Activated T-cell treated with anti-CD3 and anti-CD28 coated beads for 48 hours (primary cell): ENCODE measurements around the gene ARSJ.

Experiments used
- DNase-seq: peaks from one replicate; pipeline ENCODE4 v3.0.0-alpha.2; 2020; ENCODE audit warnings: low read depth

Gene ARSJ

DNA sequence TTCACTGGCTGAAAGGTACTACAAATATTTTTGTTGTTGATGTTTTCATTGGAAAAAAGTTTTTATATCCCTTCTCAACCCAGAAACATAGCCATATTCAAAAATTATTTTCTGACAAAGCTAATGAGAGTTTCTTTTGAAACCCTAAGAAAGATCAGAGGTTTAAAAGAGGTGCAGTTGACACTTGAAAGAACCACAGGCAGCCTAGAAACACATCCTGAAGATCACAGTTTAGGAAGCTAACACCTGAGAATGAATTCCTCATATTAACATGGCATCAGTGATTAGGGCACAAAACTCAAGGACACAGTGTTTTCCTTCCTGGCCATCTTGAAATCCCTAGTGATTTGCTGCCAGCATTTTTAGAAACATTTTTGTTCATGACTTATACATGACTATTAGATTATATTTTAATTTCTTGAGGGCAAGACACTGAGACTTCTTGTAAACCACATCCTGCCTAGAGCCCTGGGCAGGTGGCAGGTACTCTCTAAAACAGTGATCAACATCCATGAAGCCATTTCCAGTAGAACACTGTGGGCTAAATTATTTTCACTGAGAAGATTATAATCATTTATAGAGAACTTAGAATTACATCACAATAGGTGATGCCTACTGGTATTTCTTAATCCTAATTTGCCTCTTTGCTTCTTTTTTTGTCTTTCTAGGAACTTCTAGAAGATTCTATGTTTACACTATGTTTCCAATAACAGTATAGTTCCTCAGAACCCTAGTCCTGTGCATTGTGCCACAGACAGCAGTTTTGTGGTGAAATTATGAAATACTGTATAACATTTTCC lies 80.0 kb downstream of the ARSJ start:
- no peak for DNase-seq

DNA sequence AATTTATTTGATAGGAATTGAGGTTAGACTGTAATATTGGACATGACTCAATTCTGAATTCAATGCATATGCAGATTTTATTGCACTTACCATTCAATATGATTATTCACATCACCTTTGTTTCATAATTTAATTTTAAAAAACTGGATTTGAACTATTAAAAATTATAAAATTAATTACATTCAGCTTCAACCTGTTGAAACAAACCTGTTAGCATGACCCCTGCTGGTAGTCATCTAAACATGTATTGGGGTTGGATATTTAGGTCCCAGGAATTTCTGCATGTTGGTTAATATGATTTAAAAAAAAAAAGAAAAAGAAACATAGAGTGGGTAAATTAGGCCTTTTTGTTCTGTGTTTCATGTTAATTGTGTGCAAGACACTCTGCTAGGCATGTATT lies 85.9 kb downstream of the ARSJ start:
- no peak for DNase-seq

DNA sequence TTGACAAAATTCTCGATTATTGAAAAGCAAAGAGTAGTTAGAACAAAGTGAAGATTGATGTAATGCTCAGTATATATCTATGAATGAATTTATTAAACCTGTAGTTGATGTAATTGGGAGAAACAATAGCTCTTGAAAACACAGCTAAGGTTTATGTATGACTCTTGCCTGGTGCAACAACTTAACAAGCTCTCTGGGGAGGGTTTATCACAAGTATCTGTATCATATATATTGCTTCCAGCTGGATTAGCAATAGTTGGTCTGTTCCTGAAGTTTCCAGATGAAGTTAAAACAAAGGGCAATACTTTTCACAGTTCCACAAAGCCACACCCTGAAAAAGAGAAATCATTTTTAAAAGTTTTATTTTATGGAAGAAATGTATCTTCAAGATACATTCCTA lies 91.4 kb downstream of the ARSJ start:
- no peak for DNase-seq

DNA sequence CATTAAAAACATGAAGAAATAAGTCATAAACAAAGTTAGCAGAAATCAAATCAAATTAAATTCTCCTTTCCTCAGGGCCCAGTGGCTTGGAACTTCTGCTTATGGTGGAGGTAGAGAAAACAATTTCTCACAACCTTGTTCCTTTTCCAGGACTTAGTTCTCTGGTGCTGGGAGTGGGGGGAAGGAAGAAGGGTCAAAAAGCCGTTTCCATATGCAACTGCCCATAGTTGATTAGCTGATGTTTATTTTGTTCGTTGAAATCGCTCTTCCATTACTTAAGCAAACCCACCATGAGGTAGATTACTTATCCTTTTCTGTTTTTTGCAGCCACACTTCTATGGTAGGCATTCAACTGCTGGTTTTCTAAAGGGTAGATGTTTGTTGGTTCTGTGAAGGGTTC lies 94.2 kb downstream of the ARSJ start:
- no peak for DNase-seq

DNA sequence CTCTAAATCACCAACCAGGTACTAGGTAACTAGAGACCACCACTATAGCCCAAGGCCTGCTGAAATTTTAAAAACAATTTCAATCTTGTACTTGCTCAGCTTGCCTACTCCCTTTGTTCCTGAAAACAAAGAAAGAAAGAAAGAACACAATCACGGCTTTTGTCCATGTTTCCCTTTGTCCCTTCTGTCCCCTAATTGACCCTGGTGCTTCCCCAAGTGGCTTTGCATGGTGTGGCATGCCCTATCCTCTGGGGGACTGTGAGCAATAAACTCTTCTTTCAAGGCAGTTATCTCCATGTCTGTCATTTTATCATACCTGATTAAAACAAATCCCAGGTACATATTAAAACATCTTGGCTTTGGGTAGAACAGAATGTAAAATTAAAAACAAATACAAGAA lies 94.8 kb downstream of the ARSJ start:
- DNase-seq = no peak

DNA sequence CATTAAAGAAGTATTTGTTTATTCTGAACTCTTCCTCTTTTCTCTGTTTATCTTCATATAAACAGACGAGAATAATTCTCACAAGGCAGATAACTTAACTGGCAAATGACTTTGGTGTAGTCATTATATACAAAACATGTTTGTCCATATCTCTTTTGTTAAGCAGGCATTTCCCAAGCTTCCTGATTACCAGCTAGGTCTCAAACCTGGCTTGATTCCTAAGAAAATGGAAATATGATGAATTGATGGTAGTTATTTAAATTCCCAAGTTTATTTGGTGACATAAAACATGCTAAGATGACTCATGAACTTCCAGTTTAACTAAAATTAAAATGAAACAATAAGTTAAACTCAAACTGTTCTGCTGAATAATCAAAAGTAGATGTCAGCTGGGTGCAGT lies 96.8 kb downstream of the ARSJ start:
- no peak for DNase-seq

DNA sequence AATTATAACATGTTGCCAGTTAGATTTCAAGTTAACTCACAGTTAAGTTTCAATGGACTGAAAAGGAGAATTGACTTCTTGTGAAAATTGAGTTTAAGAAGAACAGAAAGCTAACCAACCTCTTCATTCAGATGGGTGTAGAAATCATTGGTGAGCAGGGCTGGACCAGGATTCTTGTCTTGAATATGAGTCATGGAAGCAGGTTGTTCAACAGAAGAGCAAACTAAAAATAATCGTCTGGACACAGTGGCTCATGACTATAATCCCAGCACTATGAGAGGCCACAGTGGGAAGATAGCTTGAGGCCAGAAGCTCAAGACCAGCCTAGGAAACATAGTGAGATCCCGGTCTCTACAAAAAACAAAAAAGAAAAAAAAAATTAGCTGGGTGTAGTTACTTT lies 98.2 kb downstream of the ARSJ start:
- no peak for DNase-seq

DNA sequence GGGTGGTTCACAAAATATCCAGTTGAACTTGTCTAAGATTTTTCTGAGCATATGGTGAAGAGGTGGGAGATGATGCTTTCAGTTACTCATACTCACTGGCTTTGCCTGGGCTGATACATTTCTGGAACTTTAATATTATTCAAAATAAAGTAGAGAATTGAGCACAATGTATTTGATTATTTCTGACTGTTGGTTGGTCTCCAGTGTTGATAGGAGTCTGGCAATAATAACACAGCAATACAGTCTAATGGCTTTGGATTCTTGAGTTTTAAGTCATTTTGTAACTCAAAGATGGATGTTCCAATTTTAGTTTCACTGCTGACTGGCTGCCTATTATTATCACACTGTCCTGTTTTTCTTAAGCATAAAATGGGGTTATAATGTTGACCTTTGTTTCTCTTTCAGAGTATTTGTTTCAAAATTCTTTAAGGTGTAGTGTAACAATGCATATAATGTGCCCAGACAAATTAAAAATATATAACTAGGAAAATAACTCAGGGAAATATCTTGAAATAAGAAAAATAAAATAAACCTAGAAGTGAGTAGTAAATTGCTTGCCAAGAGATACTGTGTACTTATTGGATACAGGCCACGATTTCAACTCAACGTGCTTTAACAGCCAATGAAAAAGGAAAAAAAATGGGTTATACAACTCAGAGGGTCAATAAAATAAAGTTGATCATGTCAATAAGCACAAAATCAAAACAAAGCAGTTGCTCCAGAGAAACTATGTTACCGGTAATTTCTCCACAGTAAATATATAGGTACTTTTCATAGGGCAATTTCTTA lies 99.0 kb downstream of the ARSJ start:
- DNase-seq = no peak

DNA sequence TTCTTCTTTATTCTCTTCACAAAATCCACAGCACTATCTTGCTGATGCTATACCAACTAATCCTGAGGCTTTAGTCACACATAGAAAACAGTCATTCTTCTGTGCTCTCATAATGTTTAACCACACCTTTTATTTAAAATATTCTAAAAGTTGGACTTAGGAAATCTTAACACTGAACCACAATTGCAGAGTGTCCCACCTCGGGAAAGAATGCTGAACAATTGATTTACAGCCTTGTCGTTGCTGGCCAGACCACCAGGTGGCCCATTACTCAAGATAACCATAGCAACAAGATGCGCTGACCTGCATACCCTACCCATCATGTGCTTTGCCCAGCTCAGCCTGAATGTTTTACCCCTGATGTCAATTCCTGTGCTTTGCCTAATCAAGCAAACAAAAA lies 100.8 kb downstream of the ARSJ start:
- DNase-seq = no peak

DNA sequence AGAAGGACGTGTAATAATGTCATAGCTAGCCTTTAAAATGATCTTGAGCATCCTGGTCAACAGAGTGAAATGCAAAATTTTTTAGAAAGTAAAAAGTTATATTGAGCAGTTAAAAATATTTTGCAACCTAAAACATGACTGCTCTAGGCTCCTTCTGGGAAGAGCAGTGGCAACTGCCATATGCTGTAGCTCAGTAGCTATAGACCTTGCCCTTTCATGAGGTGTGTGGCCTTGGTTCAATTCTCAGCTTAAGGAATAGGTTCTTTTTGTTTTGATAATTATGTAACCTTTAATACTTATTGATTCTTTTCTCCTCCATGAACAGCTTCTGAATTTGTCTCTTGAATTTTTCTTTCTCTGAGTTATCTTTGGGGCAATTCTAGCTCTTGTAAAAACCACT lies 105.0 kb downstream of the ARSJ start:
- no peak for DNase-seq

DNA sequence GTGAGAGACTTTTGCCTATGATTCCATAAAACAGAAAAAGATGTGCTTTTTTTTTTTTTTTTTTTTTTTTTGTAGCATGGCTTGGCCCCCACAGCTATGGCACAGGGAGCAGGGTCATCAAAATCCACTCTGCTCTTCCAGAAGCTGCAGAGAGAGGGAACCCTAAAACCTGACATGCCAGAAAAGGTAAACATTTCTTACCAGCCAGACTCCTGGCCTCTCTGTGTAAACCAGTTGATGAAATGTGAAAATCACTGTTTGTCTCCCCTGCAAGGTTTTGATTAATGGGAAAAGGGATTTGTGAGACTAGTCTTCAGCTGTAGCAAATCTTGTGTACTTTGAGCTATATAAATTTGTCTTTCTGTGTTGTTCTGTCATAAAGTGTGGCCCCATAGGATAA lies 105.9 kb downstream of the ARSJ start:
- DNase-seq = no peak

DNA sequence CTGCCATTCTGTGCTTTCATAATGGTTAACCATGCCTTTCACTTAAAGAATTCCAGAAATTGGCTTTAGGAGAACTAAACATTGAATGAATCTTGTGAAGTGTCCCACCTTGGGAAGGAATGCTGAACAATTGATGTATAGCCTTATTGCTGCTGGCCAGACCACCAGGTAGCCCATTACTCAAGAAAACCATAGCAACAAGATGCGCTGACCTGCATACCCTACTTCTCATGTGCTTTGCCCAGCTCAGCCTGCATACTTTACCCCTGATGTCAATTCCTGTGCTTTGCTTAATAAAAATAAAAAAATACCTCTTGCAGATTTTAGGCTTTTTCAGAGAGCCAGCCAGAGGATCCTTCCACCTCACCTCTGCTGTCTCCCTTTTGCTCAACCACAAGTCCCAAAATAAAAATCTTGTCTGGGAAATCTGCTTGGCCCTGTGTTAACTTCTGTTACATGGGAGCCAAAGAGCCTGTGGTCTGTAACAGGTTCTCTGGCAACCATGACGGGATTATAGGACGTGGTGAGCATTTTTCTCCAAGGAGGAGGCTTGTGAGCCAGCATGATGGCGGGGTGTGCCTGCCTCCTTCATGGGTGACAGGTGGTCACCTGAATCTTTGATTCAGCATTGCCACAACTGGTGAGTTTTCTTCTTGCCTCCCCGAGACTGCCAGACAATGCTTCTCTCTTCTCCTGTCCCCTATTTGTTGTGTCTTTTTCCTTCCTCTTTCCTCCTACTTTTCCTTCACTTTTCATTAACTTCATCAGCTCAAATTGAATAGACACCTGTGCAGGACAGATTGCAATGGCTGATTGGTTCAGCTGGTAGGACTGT lies 106.8 kb downstream of the ARSJ start:
- DNase-seq = no peak

DNA sequence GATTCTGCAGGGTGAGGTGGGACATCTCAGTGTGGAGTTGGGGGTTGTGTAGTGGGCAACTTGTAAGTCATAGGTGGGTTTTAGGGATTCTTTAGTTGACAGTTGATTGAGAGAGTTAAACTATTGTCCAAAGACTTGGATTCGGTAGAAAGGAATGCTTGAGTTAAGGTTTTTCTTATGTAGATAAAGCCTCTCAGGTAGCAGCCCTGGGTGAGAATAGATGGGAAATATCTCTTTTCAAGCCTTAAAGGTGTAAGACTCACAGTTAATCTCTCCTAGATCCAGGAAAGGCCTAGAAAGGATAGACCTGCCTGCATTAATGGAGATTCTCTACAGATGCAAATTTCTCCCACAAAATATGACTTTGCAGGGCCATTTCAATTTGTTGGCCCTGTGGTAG lies 108.4 kb downstream of the ARSJ start:
- no peak for DNase-seq

DNA sequence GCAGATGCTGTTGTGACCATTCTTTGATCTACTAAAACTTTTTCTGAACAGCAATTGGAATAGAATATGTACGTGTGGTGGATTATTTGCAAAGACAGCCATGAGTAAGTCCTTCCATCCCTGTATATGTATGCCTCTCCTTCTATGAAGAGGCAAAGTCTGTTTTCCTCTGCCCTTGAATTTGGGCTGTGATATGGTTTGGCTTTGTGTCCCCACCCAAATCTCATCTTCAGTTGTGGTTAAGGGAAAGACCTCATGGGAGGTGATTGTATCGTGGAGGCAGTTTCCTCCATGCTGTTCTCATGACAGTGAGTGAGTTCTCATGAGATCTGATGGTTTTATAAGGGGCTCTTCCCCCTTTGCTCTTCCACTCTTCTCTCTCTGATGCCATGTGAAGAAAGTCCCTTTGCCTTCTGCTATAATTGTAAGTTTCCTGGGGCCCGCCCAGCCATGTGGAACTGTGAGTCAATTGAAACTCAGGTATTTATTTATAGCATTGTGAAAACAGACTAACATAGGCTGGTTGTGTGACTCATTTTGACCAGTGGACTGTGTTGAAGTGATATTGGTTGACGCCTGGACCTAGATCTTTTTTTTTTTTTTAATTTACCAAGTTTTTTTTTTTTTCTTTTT lies 109.6 kb downstream of the ARSJ start:
- DNase-seq = peak; percentile 30

DNA sequence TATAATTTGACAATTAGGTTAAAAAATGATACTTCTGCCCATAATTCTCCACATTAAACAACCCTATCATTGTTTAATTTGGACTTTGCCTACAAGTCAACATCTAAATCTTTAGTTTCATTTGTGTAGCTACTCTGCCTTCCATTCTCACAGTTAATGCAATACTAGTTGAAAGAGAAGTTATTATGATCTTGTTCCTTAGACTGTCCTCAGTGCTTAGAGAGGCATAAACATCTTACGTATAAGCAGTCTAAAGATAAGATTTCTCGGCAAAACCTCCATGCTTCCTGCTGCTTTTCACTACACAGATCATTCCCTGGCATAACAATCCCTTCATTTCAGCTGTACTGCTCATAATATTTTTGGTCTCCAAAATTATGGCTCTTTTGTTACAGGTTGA lies 112.8 kb downstream of the ARSJ start:
- DNase-seq = no peak

DNA sequence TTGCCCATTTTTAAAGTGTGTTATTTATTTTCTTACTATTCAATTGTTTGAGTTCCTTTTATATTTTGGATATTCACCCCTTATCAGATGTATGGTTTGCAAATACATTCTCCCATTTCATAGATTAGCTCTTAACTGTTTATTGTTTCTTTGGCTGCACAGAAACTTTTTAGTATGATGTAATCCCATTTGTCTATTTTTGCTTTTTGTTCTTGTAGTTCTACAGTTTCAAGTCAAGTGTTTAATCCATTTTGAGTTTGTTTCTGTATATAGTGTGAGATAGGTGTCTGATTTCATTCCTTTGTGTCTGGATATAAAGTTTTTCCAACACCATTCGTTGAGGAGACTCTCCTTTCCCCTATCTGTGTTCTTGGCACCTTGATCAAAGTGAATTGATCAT lies 120.5 kb downstream of the ARSJ start:
- DNase-seq = no peak

DNA sequence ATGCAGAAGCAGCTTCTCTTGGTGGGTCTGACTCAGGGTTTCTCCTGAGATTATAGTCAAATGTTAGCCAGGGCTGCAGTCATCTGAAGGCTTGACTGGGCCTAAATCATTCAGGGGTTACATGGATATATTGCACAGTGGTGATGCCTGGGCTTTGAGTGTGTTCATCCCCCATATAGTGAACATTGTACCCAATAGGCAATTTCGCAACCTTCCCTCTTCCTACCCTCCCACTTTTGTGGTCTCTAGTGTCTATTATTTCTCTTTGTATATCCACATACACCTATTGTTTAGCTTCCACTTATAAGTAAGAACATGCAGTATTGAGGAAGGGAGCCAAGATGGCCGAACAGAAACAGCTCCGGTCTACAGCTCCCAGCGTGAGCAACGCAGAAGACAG lies 127.6 kb downstream of the ARSJ start:
- no peak for DNase-seq
